Fibroblast of lung (primary cell): Measurements from ENCODE around the gene ABHD18. TPM values are rescaled to one million over a fixed set of nuclear protein-coding genes. Genes with fewer than 3 reads are reported as not detected.
"Not testable (repeated sequence)": the region's sequence is repeated elsewhere in the genome, so short reads cannot be mapped to it uniquely, and the experiment has no call there.

ENCODE experiments used
- DNase-seq, 2 donors: peaks; one replicate each; pipeline versions ENCODE4 v3.0.0 to v3.0.0-alpha.2; 2010; ENCODE audit warnings: low read depth in 2 of 2
- H2AFZ ChIP-seq: 2 replicates; pipeline ENCODE4 v1.5.1; 2012; ENCODE audit warnings: low read length, control low read depth, inconsistent platforms
- H3K27ac ChIP-seq: 2 replicates; pipeline ENCODE4 v1.5.1; 2011; ENCODE audit warnings: low read length, control low read depth; ENCODE audit not compliant: insufficient read depth
- H3K27me3 ChIP-seq: 2 replicates; pipeline ENCODE4 v1.5.1; 2011; ENCODE audit warnings: mild to moderate bottlenecking, low read length; ENCODE audit not compliant: control insufficient read depth, insufficient read depth
- H3K36me3 ChIP-seq: 2 replicates; pipeline ENCODE4 v1.5.1; 2011; ENCODE audit warnings: low read length; ENCODE audit not compliant: control insufficient read depth, insufficient read depth
- H3K4me1 ChIP-seq: 2 replicates; pipeline ENCODE4 v1.5.1; 2011; ENCODE audit warnings: low read length; ENCODE audit not compliant: control insufficient read depth, insufficient read depth; ENCODE audit errors: extremely low read depth
- H3K4me2 ChIP-seq: 2 replicates; pipeline ENCODE4 v1.5.1; 2011; ENCODE audit warnings: low read length, control low read depth; ENCODE audit not compliant: insufficient read depth; ENCODE audit errors: extremely low read depth
- H3K4me3 ChIP-seq, 4 experiments: fragments of 200-600 bp in 1 of 4; sonication (generic) in 1 of 4; replicated peaks in 1 of 4; 2 replicates each; pipeline ENCODE4 v1.5.1; 2011 to 2016; ENCODE audit warnings: low read length in 4 of 4, low read depth in 3 of 4, mild to moderate bottlenecking in 3 of 4, control low read depth in 2 of 4, inconsistent platforms in 1 of 4, mixed read lengths in 1 of 4; ENCODE audit not compliant: insufficient read depth in 1 of 4; ENCODE audit errors: control extremely low read depth in 1 of 4
- H3K79me2 ChIP-seq: 2 replicates; pipeline ENCODE4 v1.5.1; 2012; ENCODE audit warnings: mild to moderate bottlenecking, low read length, inconsistent platforms; ENCODE audit not compliant: control insufficient read depth, insufficient read depth
- H3K9ac ChIP-seq: 2 replicates; pipeline ENCODE4 v1.5.1; 2011; ENCODE audit warnings: mild to moderate bottlenecking, low read length, control low read depth; ENCODE audit not compliant: insufficient read depth
- H3K9me3 ChIP-seq: 2 replicates; pipeline ENCODE4 v1.5.1; 2012; ENCODE audit warnings: low read depth, low read length; ENCODE audit not compliant: control insufficient read depth, insufficient read depth
- H4K20me1 ChIP-seq: 2 replicates; pipeline ENCODE4 v1.5.1; 2011; ENCODE audit warnings: low read length; ENCODE audit not compliant: control insufficient read depth, insufficient read depth; ENCODE audit errors: extremely low read depth
- CTCF ChIP-seq, 2 donors: IDR thresholded peaks in 1 of 2; conservative IDR thresholded peaks in 1 of 2; 1 replicate in 1 of 2; 2 replicates in 1 of 2; pipeline ENCODE4 v1.5.1; 2011 to 2012; ENCODE audit warnings: low read length in 2 of 2, control low read depth in 1 of 2, inconsistent platforms in 1 of 2, low read depth in 1 of 2, mild to moderate bottlenecking in 1 of 2
- EZH2 ChIP-seq: IDR thresholded peaks from 2 replicates; pipeline ENCODE4 v1.5.1; 2012; ENCODE audit warnings: low read length, control low read depth, mild to moderate bottlenecking; ENCODE audit errors: missing control alignments
- polyA plus RNA-seq, 2 donors: library from polyadenylated mRNA; depleted of rRNA in 1 of 2; stranded (reverse) in 1 of 2; unstranded in 1 of 2; fragments of >200 nt; gene quantifications; 2 replicates each; pipeline ENCODE4 v1.2.1, GENCODE V29; 2011 to 2012; ENCODE audit warnings: missing spikeins in 1 of 2
- total RNA-seq: library from RNA; depleted of rRNA; stranded (reverse); fragments of >200 nt; gene quantifications from 2 replicates; pipeline ENCODE4 v1.2.1, GENCODE V29; 2014

The ABHD18 gene
- total and polyA plus RNA-seq, 2 donors (not counting 1 experiment from before 2014, with no cell fraction given), result 4.2 to 5.3 TPM

DNA sequence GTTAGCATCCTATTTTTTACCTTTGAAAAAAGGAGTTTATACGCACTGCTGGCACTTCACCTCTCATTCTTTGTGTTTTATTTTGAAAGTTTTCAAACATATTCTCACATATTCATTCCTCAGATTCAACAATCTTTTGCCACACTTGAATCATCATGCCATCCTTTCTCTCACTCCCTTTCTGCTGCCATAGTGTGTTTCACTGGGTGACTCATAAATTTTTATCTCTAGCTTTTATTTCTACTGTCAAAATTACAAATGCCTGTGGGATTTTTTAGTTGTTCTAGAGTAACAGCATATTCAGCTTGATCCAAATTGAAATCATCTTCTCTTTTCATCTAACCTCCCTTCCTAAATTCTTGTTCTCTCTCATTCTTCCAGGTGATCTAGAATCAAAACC, 28.2 kb upstream of the ABHD18 start:
- peak; percentile 22 to 56 for DNase-seq
- Histone ChIP-seq H3K4me2 (no peak overlapping the region), H3K27me3 (no peaks in the 10 kb centered on the region), H3K9me3 (no peaks in the 10 kb centered on the region), H3K4me1 (no peaks in the 10 kb centered on the region), H2AFZ (no peak overlapping the region), H3K79me2 (no peaks in the 10 kb centered on the region), H3K9ac (no peak overlapping the region), H4K20me1 (no peaks in the 10 kb centered on the region), H3K4me3 (no peak overlapping the region), H3K27ac (no peak overlapping the region), H3K36me3 (no peaks in the 10 kb centered on the region)
- TF ChIP-seq CTCF (conservative IDR thresholded peaks at IDR 0.05 in 1 of 2, IDR thresholded peaks at IDR 0.05 in 1 of 2; ENCODE audit: low read depth in 1 of 2, low read length in 2 of 2) (no peak), EZH2 (no peak)

GRCh38 chr4:127957105-127957504, 8.1 kb upstream of the ABHD18 start:
- H2AFZ ChIP-seq, result no peak overlapping the region
- no peaks in the 10 kb centered on the region for H3K36me3 ChIP-seq
- no peak overlapping the region for H3K4me2 ChIP-seq
- no peaks in the 10 kb centered on the region for H3K9me3 ChIP-seq
- TF ChIP-seq EZH2 (no peak), CTCF (conservative IDR thresholded peaks at IDR 0.05 in 1 of 2, IDR thresholded peaks at IDR 0.05 in 1 of 2; ENCODE audit: low read depth in 1 of 2, low read length in 2 of 2) (no peak)
- H3K79me2 ChIP-seq, result no peaks in the 10 kb centered on the region
- H3K27me3 ChIP-seq, result no peaks in the 10 kb centered on the region
- no peaks in the 10 kb centered on the region for H3K4me1 ChIP-seq
- peak in 1 of 2 donors; percentile 20 for DNase-seq
- no peak overlapping the region for H3K27ac ChIP-seq
- H3K9ac ChIP-seq, result no peak overlapping the region
- H3K4me3 ChIP-seq, result no peak overlapping the region
- H4K20me1 ChIP-seq, result no peaks in the 10 kb centered on the region

DNA sequence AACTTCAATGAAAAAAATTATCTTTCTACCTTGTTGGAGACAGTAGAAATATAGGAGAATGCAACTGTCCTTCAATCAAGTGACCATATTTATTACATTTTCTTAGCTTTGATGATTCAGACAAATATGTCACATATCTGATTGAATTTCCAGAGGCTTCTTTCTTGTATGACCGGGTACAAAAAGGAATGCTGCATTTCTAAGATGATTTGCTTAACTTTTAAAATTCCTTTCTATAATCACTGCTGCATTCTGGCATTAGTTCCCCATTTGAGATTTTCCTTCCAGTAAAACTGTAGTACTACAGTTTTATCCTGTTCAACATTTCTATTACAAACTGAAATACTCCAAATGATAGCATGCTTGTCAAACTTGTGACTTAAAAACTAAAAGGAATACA, 5.4 kb upstream of the ABHD18 start:
- Histone ChIP-seq H4K20me1 (no peaks in the 10 kb centered on the region), H3K79me2 (peaks cover 3% of the 10 kb centered on the region), H2AFZ (no peak overlapping the region), H3K4me2 (no peak overlapping the region), H3K4me3 (no peak overlapping the region), H3K9me3 (no peaks in the 10 kb centered on the region), H3K27ac (no peak overlapping the region), H3K9ac (no peak overlapping the region), H3K27me3 (no peaks in the 10 kb centered on the region), H3K4me1 (no peaks in the 10 kb centered on the region), H3K36me3 (no peaks in the 10 kb centered on the region)
- no peak for DNase-seq
- TF ChIP-seq EZH2, result no peak
- no peak for TF ChIP-seq CTCF (conservative IDR thresholded peaks at IDR 0.05 in 1 of 2, IDR thresholded peaks at IDR 0.05 in 1 of 2; ENCODE audit: low read depth in 1 of 2, low read length in 2 of 2)

DNA sequence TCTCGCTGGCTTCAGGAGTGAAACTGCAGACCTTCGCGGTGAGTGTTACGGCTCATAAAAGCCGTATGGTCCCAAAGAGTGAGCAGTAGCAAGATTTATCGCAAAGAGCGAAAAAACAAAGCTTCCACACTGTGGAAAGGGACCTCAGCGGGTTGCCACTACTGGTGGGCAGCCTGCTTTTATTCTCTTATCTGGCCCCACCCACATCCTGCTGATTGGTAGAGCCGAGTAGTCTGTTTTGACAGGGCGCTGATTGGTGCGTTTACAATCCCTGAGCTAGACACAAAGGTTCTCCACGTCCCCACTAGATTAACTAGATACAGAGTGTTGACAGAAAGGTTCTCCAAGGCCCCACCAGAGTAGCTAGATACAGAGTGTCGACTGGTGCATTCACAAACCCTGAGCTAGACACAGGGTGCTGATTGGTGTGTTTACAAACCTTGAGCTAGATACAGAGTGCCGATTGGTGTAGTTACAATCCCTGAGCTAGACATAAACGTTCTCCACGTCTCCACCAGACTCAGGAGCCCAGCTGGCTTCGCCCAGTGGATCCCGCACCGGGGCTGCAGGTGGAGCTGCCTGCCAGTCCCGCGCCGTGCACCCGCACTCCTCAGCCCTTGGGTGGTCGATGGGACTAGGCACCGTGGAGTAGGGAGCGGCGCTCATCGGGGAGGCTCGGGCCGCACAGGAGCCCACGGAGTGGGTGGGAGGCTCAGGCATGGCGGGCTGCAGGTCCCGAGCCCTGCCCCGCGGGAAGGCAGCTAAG, 1.4 kb upstream of the ABHD18 start:
- H3K4me1 ChIP-seq, DNase-seq, H3K9me3 ChIP-seq, H3K27me3 ChIP-seq, H4K20me1 ChIP-seq, H3K9ac ChIP-seq, H3K4me2 ChIP-seq, H2AFZ ChIP-seq, H3K27ac ChIP-seq, H3K36me3 ChIP-seq: not testable (repeated sequence)
- peak overlapping the region in 1 of 4 experiments; percentile 80 for H3K4me3 ChIP-seq
- peaks cover 15% of the 10 kb centered on the region for H3K79me2 ChIP-seq
